HG02588 (cell line): ENCODE results near the gene SH3RF1.

Experiments
- ATAC-seq: cut with Tn5 transposase; IDR thresholded peaks from one replicate; pipeline ENCODE4 v1.9.1; 2021; ENCODE audit warnings: mild to moderate bottlenecking, moderate library complexity; ENCODE audit not compliant: unreplicated experiment

SH3RF1 gene

DNA sequence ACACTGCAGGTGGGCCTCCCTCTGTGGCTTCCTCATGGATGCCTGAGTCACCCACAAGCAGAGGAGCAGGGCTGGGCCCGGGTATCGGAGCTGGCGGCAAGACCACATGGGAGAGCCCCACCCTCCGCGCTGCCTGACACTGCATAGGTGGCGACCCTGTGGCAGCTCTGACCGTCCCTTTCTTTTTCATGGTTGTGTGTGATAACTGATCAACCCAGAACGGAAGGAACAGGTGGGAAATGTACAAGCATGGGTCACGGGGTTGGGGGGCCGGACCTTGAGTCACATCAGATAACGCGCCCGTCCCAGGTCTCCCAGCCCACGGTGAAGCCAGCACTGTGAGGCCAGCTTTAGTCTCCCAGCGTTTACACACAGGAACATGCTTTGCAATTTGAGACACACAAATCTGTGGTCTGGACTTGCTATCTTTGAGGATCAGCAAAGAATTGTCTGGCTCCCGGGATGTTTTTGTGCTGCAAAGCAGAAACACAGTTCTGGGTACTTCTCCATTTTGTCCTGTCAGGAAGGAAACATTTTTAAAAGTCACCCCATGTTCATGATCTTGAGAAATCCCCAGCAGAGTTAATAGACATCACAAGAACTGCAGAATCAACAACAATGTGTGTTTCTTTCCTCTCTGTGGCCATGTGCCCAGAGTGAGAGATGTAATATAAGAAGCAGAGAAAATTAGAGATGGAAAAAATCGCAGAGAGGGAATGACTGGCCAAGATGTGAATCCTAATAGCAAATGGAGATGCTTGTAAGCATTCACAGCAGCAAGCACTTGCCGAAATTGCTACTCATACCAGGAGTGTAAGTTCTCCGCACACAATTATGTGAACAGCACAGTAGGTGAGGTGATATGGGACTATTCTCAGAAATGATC, 190.6 kb downstream of the SH3RF1 start:
- peak; percentile 87 for ATAC-seq

GRCh38 chr4:169074117-169074516, 196.6 kb downstream of the SH3RF1 start:
- no peak for ATAC-seq

GRCh38 chr4:169071747-169072146, 199.0 kb downstream of the SH3RF1 start:
- ATAC-seq, result no peak

DNA sequence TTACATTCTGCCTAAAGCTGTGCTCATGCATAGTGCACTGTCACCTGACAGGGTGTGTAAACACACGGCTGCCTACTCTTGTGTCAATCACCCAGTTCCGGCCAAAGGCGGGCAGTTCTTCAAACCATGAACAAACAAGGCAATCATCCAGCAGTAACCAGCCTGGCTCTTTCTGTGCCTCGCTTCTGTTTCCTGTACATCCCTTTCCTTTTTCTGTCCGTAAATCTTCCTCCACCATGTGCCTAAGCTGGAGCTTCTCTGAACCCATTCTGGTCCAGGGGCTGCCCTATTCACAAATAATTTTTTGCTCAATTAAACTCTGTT, 199.9 kb downstream of the SH3RF1 start:
- ATAC-seq, result no peak

- no peak for ATAC-seq
Measured at GRCh38 chr4:169070071-169070894, 200.5 kb downstream of the SH3RF1 start.

DNA sequence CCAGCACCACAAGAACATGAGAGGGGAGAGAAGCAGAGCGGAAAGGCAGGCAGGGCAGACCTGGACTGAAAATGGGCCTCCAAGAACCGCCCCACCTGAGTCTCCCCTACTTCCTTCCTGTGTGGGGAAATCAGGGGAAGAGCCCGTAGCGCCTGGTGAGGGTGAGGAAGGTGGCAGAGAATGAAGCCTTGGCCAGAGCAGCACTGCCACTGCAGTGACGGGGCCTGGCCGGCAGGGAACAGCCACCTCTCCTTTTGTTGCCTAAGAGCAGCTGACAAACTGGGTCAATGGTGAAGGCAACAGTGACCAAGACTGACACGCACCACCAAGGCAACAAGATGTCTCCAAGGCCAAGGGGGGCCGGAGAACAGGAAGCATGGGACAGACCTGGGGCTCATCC, 202.3 kb downstream of the SH3RF1 start:
- no peak for ATAC-seq

- no peak for ATAC-seq
Measured at GRCh38 chr4:169066934-169067333, 203.8 kb downstream of the SH3RF1 start.

DNA sequence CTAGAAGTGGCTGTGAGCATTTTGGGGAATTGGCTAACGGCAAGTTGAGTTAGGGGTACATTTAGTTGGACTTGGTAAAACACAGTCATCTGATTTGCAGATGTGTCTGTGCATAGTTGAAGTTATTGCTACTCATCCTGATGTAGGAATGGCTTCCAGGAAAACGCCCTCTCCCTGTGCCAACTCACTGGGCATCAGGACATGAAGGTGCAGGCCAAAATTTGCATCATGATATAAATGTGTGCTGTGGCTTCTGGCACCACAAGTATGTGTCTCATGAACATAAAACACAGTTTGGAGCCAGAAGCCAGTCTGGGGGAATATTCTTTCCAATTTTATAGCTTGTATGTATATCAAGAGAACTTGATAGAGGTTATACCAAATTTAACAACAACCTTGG, 206.5 kb downstream of the SH3RF1 start:
- no peak for ATAC-seq

DNA sequence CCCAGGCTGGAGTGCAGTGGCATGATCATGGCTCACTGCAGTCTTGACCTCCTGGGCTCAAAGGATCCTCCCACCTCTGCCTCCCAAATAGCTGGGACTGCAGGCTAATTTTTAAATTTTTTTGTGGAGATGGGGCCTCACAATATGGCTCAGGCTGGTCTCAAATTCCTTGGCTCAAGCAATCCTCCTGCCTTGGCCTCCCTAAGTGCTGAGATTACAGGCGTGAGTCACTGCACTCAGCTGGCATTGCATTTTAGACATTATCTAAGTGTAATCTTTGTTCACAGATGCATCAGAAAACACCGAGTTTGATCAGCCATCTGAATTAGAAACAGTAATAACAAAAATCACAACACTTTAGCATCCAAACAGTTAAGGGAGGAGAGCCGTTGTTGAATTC, 207.3 kb downstream of the SH3RF1 start:
- ATAC-seq, result no peak

- ATAC-seq, result no peak
Measured at GRCh38 chr4:169062897-169063244, 207.9 kb downstream of the SH3RF1 start.

GRCh38 chr4:169061386-169061785, 209.4 kb downstream of the SH3RF1 start:
- ATAC-seq, result no peak

DNA sequence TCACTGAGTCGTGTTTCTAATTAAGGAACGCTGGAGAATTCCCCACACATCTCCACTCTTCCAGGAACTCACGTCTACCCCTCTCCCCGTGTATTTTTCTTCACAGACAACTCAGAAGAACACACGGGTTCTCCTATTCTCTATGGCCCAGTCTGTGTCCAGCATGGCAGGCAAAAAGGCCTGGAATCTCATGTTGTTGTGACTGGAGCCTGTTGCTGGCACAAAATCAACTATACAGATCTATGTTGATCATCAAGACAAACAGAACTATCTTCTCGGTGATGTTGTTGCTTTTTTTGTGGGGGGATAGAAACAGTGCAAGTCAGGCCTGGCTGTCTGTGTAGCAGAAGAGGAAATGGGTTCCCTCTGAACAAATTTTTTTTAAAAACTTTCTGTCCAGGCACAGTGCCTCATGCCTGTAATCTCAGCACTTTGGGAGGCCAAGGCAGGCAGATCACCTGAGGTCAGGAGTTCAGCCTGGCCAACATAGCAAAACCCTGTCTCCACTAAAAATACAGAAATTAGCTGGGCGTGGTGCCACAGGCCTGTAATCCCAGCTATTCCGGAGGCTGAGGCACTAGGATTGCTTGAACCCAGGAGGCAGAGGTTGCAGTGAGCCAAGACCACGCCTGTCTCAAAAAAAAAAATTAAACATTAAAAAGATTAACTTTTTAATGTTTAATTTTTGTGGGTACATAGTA, 210.2 kb downstream of the SH3RF1 start:
- no peak for ATAC-seq

DNA sequence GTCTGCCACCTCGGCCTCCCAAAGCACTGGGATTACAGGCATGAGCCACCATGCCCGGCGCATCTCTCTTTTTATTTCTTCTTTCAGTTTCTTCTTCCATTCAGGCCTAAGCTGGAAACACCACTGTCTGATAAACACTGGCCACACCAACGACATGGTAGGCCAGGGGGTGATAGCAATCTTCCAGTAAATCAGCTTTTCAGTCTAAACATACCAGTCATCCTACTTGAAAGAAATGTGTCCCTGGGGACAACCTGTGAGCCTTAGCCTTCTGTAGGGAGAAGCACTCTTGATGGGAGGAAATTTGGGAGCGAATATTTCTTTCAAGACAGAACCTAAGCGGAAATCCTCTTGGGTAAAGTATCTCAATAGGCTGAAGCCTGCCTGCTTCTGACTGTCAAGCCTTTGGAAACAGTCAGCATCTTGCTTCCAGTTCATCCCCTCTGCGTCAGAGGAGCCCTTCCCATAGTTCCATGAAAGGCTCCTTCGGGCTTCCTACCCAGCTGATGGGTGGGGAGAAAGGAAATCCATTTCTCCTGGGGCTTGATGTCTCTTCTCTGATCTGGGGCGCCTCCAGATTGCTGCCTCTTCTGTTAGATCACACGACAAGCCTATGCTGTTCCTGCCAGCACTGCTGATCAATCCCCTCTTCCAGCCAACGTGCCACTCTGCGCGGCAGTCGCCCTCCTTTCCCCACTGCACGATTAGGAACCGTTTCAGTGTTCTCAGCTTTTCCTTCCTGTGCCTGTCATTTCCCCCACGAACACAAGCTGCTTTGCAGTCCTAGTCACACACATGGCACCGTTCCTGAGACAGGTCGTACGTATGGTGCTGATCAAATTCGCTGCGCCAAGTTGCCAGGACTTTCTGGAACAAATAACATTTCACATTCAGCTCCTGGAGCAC, 211.2 kb downstream of the SH3RF1 start:
- no peak for ATAC-seq

- ATAC-seq, result no peak
Measured at GRCh38 chr4:169058312-169058711, 212.4 kb downstream of the SH3RF1 start.

DNA sequence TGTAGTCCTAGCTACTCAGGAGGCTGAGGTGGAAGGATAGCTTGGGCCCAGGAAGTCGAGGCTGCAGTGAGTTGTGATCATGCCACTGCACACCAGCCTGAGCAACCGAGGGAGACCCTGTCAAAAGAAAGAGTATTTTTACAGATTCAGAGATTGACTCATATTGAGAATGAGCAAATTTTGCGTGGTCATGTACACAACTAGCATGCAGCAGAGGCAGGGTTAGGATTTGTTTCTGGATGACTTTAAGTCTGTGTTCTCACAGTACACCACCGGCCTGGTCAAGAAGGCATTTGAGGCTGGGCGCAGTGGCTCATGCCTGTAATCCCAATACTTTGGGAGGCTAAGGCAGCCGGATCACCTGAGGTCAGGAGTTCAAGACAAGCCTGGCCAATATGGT, 215.9 kb downstream of the SH3RF1 start:
- ATAC-seq, result no peak

DNA sequence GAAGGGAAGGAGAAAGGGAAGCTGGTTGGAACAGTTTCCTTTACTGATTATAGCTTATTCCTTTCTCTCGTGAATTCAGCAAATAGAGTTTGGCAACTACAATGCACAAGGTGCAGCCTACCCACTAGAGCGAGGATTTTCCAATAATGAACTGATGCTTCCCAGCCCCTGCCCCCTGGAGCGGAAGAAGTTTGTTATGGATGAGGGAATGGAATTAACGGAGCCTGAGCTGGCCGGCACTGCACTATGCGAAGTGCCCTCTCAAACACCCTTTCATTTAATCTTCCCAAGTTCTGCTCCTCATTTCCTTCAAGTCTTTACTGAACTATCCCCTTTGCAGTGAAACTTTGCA, 218.2 kb downstream of the SH3RF1 start:
- no peak for ATAC-seq

GRCh38 chr4:169051761-169052593, 218.8 kb downstream of the SH3RF1 start:
- no peak for ATAC-seq

GRCh38 chr4:169050881-169051760, 219.6 kb downstream of the SH3RF1 start:
- no peak for ATAC-seq

DNA sequence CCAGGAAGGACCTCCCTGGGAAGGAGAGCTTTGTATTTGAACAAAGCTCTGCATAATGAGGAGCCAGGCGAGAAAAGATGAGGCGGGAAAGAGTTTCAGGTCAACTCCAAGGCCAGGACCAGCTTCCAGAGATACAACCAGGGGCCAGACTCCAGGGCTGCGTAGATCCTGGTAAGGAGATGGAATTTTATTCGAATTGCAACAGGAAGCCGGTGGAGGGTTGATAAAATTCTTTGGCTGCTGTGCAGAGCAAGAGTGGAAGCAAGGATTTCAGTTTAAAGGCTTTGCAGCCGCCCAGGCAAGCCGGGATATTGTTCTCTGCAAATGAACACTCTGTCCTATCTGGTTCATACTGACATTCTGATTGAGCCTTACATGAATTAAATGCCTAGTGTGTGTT, 220.5 kb downstream of the SH3RF1 start:
- ATAC-seq, result no peak
